ENCODE data around the gene LRRK1.

DNA sequence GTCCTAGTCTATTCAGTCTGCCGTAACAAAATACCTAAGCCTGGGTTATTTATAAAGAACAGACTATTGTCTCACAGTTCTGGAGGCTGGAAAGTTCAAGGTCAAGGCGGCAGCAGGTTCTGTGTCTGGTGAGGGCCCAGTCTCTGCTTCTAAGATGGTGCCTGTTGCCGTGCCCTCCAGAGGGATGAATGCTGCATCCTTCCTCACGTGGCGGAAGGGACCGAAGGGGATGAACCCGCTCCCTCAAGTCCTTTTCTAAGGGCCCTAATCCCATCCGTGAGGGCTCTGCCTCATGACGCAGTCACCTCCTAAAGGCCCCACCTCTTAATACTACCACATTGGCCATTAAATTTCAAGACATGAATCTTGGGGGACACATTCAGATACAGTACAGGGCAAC, 199.0 kb downstream of the LRRK1 start:
- no peak for TF ChIP-seq POLR2AphosphoS5 (IDR thresholded peaks at IDR 0.05; ENCODE audit: low read depth, low read length)
- TF ChIP-seq TAF1 (IDR thresholded peaks at IDR 0.05; ENCODE audit: borderline replicate concordance, insufficient read depth, low read length), result no peak
